Suprapubic skin (tissue), 4 donors: Measurements from ENCODE around the gene ARID1B.

ENCODE experiments used
- POLR2A ChIP-seq, 2 donors: fragments of 450-650 bp; IDR thresholded peaks; one replicate each; pipeline ENCODE4 v1.6.1; 2017; ENCODE audit warnings: antibody characterized with exemption in 2 of 2, mild to moderate bottlenecking in 2 of 2, moderate library complexity in 2 of 2
- POLR2AphosphoS5 ChIP-seq, 3 donors: sonication (generic); formaldehyde crosslinking; IDR thresholded peaks; one replicate each; pipeline ENCODE4 v1.6.1; 2017; ENCODE audit warnings: antibody characterized with exemption in 3 of 3
- TF ChIP-seq, protein P1 (sequence below), 2 donors: fragments of 200-600 bp in 1 of 2; fragments of 450-650 bp in 1 of 2; sonication (generic) in 1 of 2; IDR thresholded peaks; one replicate each; pipeline ENCODE4 v1.5.1; 2016 to 2019; ENCODE audit warnings: antibody characterized with exemption in 2 of 2, mild to moderate bottlenecking in 1 of 2, moderate library complexity in 1 of 2

DNA sequence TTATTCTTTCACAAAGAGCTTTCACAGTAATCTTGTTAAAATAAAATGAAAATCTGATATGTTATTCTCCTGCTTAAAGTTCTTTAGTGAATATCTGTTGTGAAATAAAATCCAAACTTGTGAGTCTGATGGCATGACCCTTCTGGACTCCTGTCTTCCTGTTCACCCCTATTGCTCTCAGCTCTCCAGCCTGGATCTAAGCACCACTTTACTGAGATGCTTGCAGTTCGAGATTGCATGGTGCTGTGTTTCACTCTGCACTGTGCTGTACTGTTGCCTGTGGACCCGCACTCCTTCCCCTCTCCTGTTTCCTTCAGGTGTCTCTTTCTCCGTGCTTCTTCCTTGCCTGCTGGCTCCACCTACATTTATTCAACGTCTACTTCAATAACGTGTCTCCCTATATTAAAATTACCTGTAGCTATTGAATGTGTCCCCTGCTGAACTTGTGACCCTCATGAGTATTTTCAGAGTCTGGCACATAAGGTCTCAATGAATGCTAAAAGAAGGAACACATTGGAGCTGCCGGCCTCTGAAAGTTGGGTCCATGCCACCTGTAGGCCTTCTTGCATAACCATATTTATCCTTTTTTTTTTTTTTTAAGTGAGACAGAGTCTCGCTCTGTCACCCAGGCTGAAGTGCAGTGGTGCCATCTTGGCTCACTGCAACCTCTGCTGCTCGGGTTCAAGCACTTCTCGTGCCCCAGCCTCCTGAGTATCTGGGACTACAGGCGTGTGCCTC, 100.1 kb downstream of the ARID1B start:
- TF ChIP-seq, protein P1, sequence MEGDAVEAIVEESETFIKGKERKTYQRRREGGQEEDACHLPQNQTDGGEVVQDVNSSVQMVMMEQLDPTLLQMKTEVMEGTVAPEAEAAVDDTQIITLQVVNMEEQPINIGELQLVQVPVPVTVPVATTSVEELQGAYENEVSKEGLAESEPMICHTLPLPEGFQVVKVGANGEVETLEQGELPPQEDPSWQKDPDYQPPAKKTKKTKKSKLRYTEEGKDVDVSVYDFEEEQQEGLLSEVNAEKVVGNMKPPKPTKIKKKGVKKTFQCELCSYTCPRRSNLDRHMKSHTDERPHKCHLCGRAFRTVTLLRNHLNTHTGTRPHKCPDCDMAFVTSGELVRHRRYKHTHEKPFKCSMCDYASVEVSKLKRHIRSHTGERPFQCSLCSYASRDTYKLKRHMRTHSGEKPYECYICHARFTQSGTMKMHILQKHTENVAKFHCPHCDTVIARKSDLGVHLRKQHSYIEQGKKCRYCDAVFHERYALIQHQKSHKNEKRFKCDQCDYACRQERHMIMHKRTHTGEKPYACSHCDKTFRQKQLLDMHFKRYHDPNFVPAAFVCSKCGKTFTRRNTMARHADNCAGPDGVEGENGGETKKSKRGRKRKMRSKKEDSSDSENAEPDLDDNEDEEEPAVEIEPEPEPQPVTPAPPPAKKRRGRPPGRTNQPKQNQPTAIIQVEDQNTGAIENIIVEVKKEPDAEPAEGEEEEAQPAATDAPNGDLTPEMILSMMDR (IDR thresholded peaks at IDR 0.05), result no peak
- TF ChIP-seq POLR2AphosphoS5 (IDR thresholded peaks at IDR 0.05) (no peak), POLR2A (IDR thresholded peaks at IDR 0.05) (no peak)
